Sigmoid colon (tissue), 7 donors: ENCODE data around the gene ABCB6. TPM values are rescaled to one million over a fixed set of nuclear protein-coding genes. Genes with fewer than 3 reads are reported as not detected.

Source experiments
- DNase-seq: peaks from one replicate; pipeline ENCODE4 v3.0.0-alpha.2; 2019
- H3K27ac ChIP-seq, 4 donors: fragments of 200-600 bp; sonication (generic); one replicate each; pipeline ENCODE4 v1.5.1; 2016 to 2019; ENCODE audit warnings: mild to moderate bottlenecking in 1 of 4
- H3K27me3 ChIP-seq, 3 donors: fragments of 200-600 bp; sonication (generic); one replicate each; pipeline ENCODE4 v1.5.1; 2019; ENCODE audit warnings: mild to moderate bottlenecking in 1 of 3
- H3K36me3 ChIP-seq, 4 donors: fragments of 200-600 bp; sonication (generic); one replicate each; pipeline ENCODE4 v1.5.1; 2016 to 2019
- H3K4me1 ChIP-seq, 4 donors: fragments of 200-600 bp; sonication (generic); one replicate each; pipeline ENCODE4 v1.5.1; 2017 to 2019
- H3K4me3 ChIP-seq, 4 donors: fragments of 200-600 bp; sonication (generic); one replicate each; pipeline ENCODE4 v1.5.1; 2017 to 2019; ENCODE audit warnings: mild to moderate bottlenecking in 2 of 4, moderate library complexity in 1 of 4
- H3K9me3 ChIP-seq, 4 donors: fragments of 200-600 bp in 3 of 4; sonication (generic) in 3 of 4; one replicate each; pipeline versions ENCODE4 v1.5.1 to v1.6.1; 2013 to 2019
- EP300 ChIP-seq, 4 donors: sonication (generic); formaldehyde crosslinking; IDR thresholded peaks; one replicate each; pipeline ENCODE4 v1.6.1; 2017; ENCODE audit warnings: antibody characterized with exemption in 4 of 4
- POLR2A ChIP-seq, 2 donors: fragments of 450-650 bp; IDR thresholded peaks; one replicate each; pipeline ENCODE4 v1.6.1; 2016; ENCODE audit warnings: antibody characterized with exemption in 2 of 2, mild to moderate bottlenecking in 2 of 2, moderate library complexity in 2 of 2
- POLR2AphosphoS5 ChIP-seq, 4 donors: sonication (generic); formaldehyde crosslinking; IDR thresholded peaks; one replicate each; pipeline ENCODE4 v1.6.1; 2017; ENCODE audit warnings: antibody characterized with exemption in 4 of 4
- WGBS, 2 donors: extraction: QIAGEN DNeasy Blood & Tissue Kit; methylation state at CpG; one replicate each; pipeline ENCODE4 v1.1.7; 2013; 5-methylcytosine and 5-hydroxymethylcytosine counted together
- intact Hi-C: fragments of 100-400 bp; cut with DNase I; formaldehyde crosslinking; loops from one replicate; pipeline ENCODE4 v1.15.1; 2023
- polyA plus RNA-seq, 3 donors: library from polyadenylated mRNA; stranded (reverse); fragments of 200-250 nt; gene quantifications; one replicate each; pipeline ENCODE4 v1.2.3, GENCODE V29; 2013
- total RNA-seq, 4 donors: library from RNA; depleted of rRNA; stranded (reverse); fragments of >200 nt; gene quantifications; one replicate each; pipeline ENCODE4 v1.1.0, GENCODE V29; 2016
- TF ChIP-seq, protein P1 (sequence below), 4 experiments: fragments of 450-650 bp in 3 of 4; fragments of 200-600 bp in 1 of 4; IDR thresholded peaks; one replicate each; pipeline ENCODE4 v1.5.1; 2016 to 2019; ENCODE audit warnings: antibody characterized with exemption in 4 of 4, mild to moderate bottlenecking in 3 of 4, moderate library complexity in 2 of 4
- donor health status: healthy with polysubstance abuse.
- donor health status: Bipolar disorder and iron deficiency.
- donor health status: healthy.

ABCB6 gene
- total RNA-seq (10 to 100 TPM; 11.8 to 23.0 (median 16.1) TPM), polyA plus RNA-seq (10 to 100 TPM in 1 of 3 donors, 1 to 10 TPM in 1, not detected in 1; 4.8 to 39.3 TPM)

GRCh38 chr2:219218732-219219701 lies at the start of gene ABCB6:
ABCB6 (minus strand) TSS chr2:219218958; CDS start chr2:219218673, 285 bp downstream.
- H3K9me3 ChIP-seq: no peaks in the 10 kb centered on the region
- intact Hi-C loops: loop anchor here (1.0 to 5.0 kb wide), 5 partner anchors 10 to 58 kb away; partner anchors contain the start of genes ANKZF1, ATG9A, CNPPD1 and DNAJB2
- WGBS, 2 donors: 15 to 24% methylated on average over 71 of the region's 71 CpGs
- TF ChIP-seq, protein P1, sequence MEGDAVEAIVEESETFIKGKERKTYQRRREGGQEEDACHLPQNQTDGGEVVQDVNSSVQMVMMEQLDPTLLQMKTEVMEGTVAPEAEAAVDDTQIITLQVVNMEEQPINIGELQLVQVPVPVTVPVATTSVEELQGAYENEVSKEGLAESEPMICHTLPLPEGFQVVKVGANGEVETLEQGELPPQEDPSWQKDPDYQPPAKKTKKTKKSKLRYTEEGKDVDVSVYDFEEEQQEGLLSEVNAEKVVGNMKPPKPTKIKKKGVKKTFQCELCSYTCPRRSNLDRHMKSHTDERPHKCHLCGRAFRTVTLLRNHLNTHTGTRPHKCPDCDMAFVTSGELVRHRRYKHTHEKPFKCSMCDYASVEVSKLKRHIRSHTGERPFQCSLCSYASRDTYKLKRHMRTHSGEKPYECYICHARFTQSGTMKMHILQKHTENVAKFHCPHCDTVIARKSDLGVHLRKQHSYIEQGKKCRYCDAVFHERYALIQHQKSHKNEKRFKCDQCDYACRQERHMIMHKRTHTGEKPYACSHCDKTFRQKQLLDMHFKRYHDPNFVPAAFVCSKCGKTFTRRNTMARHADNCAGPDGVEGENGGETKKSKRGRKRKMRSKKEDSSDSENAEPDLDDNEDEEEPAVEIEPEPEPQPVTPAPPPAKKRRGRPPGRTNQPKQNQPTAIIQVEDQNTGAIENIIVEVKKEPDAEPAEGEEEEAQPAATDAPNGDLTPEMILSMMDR (IDR thresholded peaks at IDR 0.05): no peak
- TF ChIP-seq POLR2AphosphoS5 (IDR thresholded peaks at IDR 0.05) (peak; percentile 60 to 90 (median 84)), POLR2A (IDR thresholded peaks at IDR 0.05) (peak in 1 of 2 donors; percentile 47), EP300 (IDR thresholded peaks at IDR 0.05) (no peak)
- DNase-seq: peak; percentile 99
- H3K27ac ChIP-seq: peak within 1 kb of the TSS; percentile 84 to 98 (median 96)
- H3K36me3 ChIP-seq: peaks cover 38 to 56% (median 55%) of the 10 kb centered on the region in 4 donors
- peaks cover 0 to 37% (median 32%) of the 10 kb centered on the region in 4 donors for H3K4me1 ChIP-seq
- H3K27me3 ChIP-seq: no peaks in the 10 kb centered on the region
- H3K4me3 ChIP-seq: peak within 1 kb of the TSS; percentile 41 to 62 (median 54)

GRCh38 chr2:219268294-219268693 lies 49.5 kb upstream of the ABCB6 start:
- DNase-seq: no peak
- H3K4me1 ChIP-seq: no peaks in the 10 kb centered on the region
- no peak overlapping the region for H3K27ac ChIP-seq
- H3K36me3 ChIP-seq: no peaks in the 10 kb centered on the region
- intact Hi-C loops: loop anchor here (5.0 kb wide), 1 partner anchor 34 kb away; no protein-coding TSS in a partner anchor
- WGBS, 2 donors: 83 to 89% methylated on average over 2 of the region's 2 CpGs
- H3K27me3 ChIP-seq: no peaks in the 10 kb centered on the region
- TF ChIP-seq POLR2A (IDR thresholded peaks at IDR 0.05) (no peak), EP300 (IDR thresholded peaks at IDR 0.05) (no peak)
- TF ChIP-seq, protein P1 (IDR thresholded peaks at IDR 0.05): no peak
- H3K9me3 ChIP-seq: no peaks in the 10 kb centered on the region
- H3K4me3 ChIP-seq: no peak overlapping the region

DNA sequence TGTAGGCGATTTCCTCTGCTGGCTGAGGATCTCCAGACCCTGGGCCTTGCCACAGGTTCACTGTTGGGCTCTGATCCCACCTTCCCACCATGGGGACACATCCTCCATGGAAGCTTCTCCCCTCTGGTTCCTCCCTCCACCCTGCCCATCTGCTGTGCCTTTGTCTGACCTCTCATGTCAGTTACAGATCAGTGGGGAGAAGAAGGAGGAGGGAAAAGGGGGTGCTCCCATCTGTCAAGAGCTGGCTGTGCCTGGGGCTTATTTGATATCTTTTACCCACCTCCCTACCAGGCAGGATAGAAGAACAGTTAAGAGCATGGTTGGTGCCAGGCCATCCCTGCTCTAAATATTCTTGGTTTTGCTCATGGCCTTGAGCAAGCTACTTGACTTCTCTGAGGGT lies 48.1 kb upstream of the ABCB6 start:
- WGBS, 2 donors: 82 to 97% methylated on average over 1 of the region's 1 CpG
- Histone ChIP-seq H3K27me3 (peaks cover 0 to 4% (median 0%) of the 10 kb centered on the region in 3 donors), H3K4me3 (no peak overlapping the region), H3K36me3 (no peaks in the 10 kb centered on the region), H3K4me1 (no peaks in the 10 kb centered on the region), H3K27ac (no peak overlapping the region), H3K9me3 (no peaks in the 10 kb centered on the region)
- TF ChIP-seq, protein P1 (IDR thresholded peaks at IDR 0.05): no peak
- intact Hi-C loops: loop anchor here (5.0 kb wide), 1 partner anchor 35 kb away; no protein-coding TSS in a partner anchor
- DNase-seq: no peak

- TF ChIP-seq POLR2A (IDR thresholded peaks at IDR 0.05) (no peak), EP300 (IDR thresholded peaks at IDR 0.05) (no peak)
- Histone ChIP-seq H3K27ac (no peak overlapping the region), H3K4me3 (no peak overlapping the region), H3K36me3 (no peaks in the 10 kb centered on the region), H3K9me3 (no peaks in the 10 kb centered on the region), H3K4me1 (no peaks in the 10 kb centered on the region), H3K27me3 (peaks cover 0 to 4% (median 0%) of the 10 kb centered on the region in 3 donors)
- WGBS, 2 donors: 72 to 77% methylated on average over 5 of the region's 5 CpGs
- intact Hi-C loops: loop anchor here (5.0 kb wide), 1 partner anchor 36 kb away; no protein-coding TSS in a partner anchor
- DNase-seq: no peak
These were observed 47.5 kb upstream of the ABCB6 start for GRCh38 chr2:219266232-219266631.
